ENCODE results near the gene NOP9. TPM values are rescaled to one million over a fixed set of nuclear protein-coding genes. Genes with fewer than 3 reads are reported as not detected.

NOP9 gene
- total and polyA plus RNA-seq, 9 of the 15 experiments (the other 6 are each of a cell fraction or from before 2014, with no cell fraction given): 1.0 to 27.9 (median 15.1) TPM

- TF ChIP-seq ZBTB34 (CRISPR knock-in tag; IDR thresholded peaks at IDR 0.05) (no peak), SIX5 (IDR thresholded peaks at IDR 0.05; ENCODE audit: borderline replicate concordance in 1 of 2, insufficient read depth in 1 of 2, low read depth in 1 of 2, low read length in 2 of 2) (no peak), GTF2A2 (tag; IDR thresholded peaks at IDR 0.05) (no peak)
These were observed 8.9 kb downstream of the NOP9 start (continued) for GRCh38 chr14:24308342-24309124.

GRCh38 chr14:24309538-24310264 is 10.1 kb downstream of the NOP9 start, which contains the start of gene LTB4R2:
Gene LTB4R2, plus strand, starts transcription at chr14:24310140. Its CDS starts 525 bp downstream, at chr14:24310665.
- Histone ChIP-seq H3K27ac (ENCODE audit: extremely low read depth, low read depth, low read length) (no peak within 1 kb of the TSS), H3K4me3 (no peak within 1 kb of the TSS), H3K9me3 (replicated peaks; ENCODE audit: control insufficient read depth, insufficient read depth, low read depth, low read length) (no peaks in the 10 kb centered on the region), H3K9me1 (ENCODE audit: control insufficient read depth, insufficient read depth, low read length) (no peaks in the 10 kb centered on the region), H2AFZ (ENCODE audit: low read depth, low read length) (no peak within 1 kb of the TSS), H3K4me2 (ENCODE audit: insufficient read depth, low read length) (no peak within 1 kb of the TSS), H3K9ac (ENCODE audit: insufficient read depth in 1 of 2, low read depth in 2 of 2, low read length in 2 of 2) (0 out of 4 replicates have a peak within 1 kb of the TSS, but pooled peaks of 1 of the 2 experiments have one; percentile 27), H3K4me1 (replicated peaks in 1 of 2; ENCODE audit: control insufficient read depth in 2 of 2, insufficient read depth in 2 of 2, low read length in 2 of 2) (peaks cover 4 to 6% of the 10 kb centered on the region in 2 experiments; a peak in 4 of 5 replicates), H3K36me3 (ENCODE audit: control insufficient read depth, insufficient read depth, low read length) (peaks cover 52% of the 10 kb centered on the region; the same call in 2 of the 3 replicates), H3K79me2 (ENCODE audit: control insufficient read depth, insufficient read depth, low read length) (no peaks in the 10 kb centered on the region), H3K27me3 (ENCODE audit: control insufficient read depth in 2 of 2, insufficient read depth in 2 of 2, low read length in 2 of 2) (no peaks in the 10 kb centered on the region), H4K20me1 (replicated peaks; ENCODE audit: control insufficient read depth, insufficient read depth, low read length) (no peaks in the 10 kb centered on the region)
- ATAC-seq (no peak), DNase-seq (ENCODE audit: extremely low read depth in 1 of 4, low spot score in 3 of 4) (no peak), FAIRE-seq (no peak)
- 84% methylated on average over 5 of the region's 5 CpGs for WGBS (ENCODE audit: insufficient coverage, low coverage, missing lambda C conversion rate)
- CTCF ChIA-PET (ENCODE audit: low intra/inter-chr PET ratio): no interaction called here
- in situ Hi-C loops (cut with MboI) (no loop called here), intact Hi-C loops (cut with micrococcal nuclease) (no loop called here)
- POLR2A ChIA-PET: interaction anchor here (1.1 kb wide), 1 partner anchor 10 kb away, joined by 3 read pairs; the partner anchor contains the start of genes DHRS1 and NOP9
- TF ChIP-seq BRD9 (IDR thresholded peaks at IDR 0.05; ENCODE audit: low read depth, partially characterized antibody) (no peak), ZFP36 (IDR thresholded peaks at IDR 0.05; ENCODE audit: low read depth, low read length, partially characterized antibody) (peak; percentile 17), ID3 (CRISPR knock-in tag; IDR thresholded peaks at IDR 0.05) (no peak), ID3 (tag; IDR thresholded peaks at IDR 0.05) (no peak), PRPF4 (IDR thresholded peaks at IDR 0.05; ENCODE audit: insufficient read depth, low read depth, low read length, poor library complexity, severe bottlenecking) (no peak), ATF6 (CRISPR knock-in tag; IDR thresholded peaks at IDR 0.05) (no peak)
- BruUV-seq (replicated peaks): no TSS peak
